Mononuclear cell (primary cell): Measurements from ENCODE around the gene TTC39B. TPM values are rescaled to one million over a fixed set of nuclear protein-coding genes. Genes with fewer than 3 reads are reported as not detected.

Source experiments
- H3K27me3 ChIP-seq: 2 replicates; pipeline ENCODE4 v1.6.0; 2011; ENCODE audit warnings: low read length, control low read depth; ENCODE audit not compliant: insufficient read depth
- H3K4me1 ChIP-seq: 2 replicates; pipeline ENCODE4 v1.5.1; 2011; ENCODE audit warnings: mild to moderate bottlenecking, low read length, control low read depth; ENCODE audit not compliant: insufficient read depth
- H3K4me3 ChIP-seq: 2 replicates; pipeline ENCODE4 v1.5.1; 2011; ENCODE audit warnings: mild to moderate bottlenecking, low read length, moderate library complexity
- H3K9me3 ChIP-seq: 2 replicates; pipeline ENCODE4 v1.5.1; 2011; ENCODE audit warnings: low read depth, mild to moderate bottlenecking, control low read depth, low read length
- total RNA-seq: library from RNA; depleted of rRNA; stranded (reverse); fragments of >200 nt; gene quantifications from one replicate; pipeline ENCODE4 v1.2.3, GENCODE V29; 2012

Gene TTC39B
- total RNA-seq, 1 donor, result 21.0 TPM

- Histone ChIP-seq H3K27me3 (no peaks in the 10 kb centered on the region), H3K9me3 (no peaks in the 10 kb centered on the region), H3K4me3 (no peak overlapping the region), H3K4me1 (no peaks in the 10 kb centered on the region)
Measured at GRCh38 chr9:15287309-15287708, 19.7 kb downstream of the TTC39B start.

- H3K4me3 ChIP-seq, result no peak overlapping the region
- H3K27me3 ChIP-seq, result no peaks in the 10 kb centered on the region
- H3K9me3 ChIP-seq, result no peaks in the 10 kb centered on the region
- H3K4me1 ChIP-seq, result no peaks in the 10 kb centered on the region
Measured at GRCh38 chr9:15286161-15286821, 20.7 kb downstream of the TTC39B start.

GRCh38 chr9:15282567-15283285, 24.3 kb downstream of the TTC39B start:
- H3K4me1 ChIP-seq, result no peaks in the 10 kb centered on the region

GRCh38 chr9:15280647-15281046, 26.4 kb downstream of the TTC39B start:
- Histone ChIP-seq H3K27me3 (no peaks in the 10 kb centered on the region), H3K9me3 (no peaks in the 10 kb centered on the region), H3K4me3 (no peak overlapping the region), H3K4me1 (peaks cover 4% of the 10 kb centered on the region)

More at GRCh38 chr9:15282567-15283285, 24.3 kb downstream of the TTC39B start:
- H3K27me3 ChIP-seq, result no peaks in the 10 kb centered on the region
- H3K9me3 ChIP-seq, result no peaks in the 10 kb centered on the region
- no peak overlapping the region for H3K4me3 ChIP-seq

- no peaks in the 10 kb centered on the region for H3K9me3 ChIP-seq
- peaks cover 4% of the 10 kb centered on the region for H3K4me1 ChIP-seq
- no peak overlapping the region for H3K4me3 ChIP-seq
- no peaks in the 10 kb centered on the region for H3K27me3 ChIP-seq
Measured at GRCh38 chr9:15278839-15279238, 28.2 kb downstream of the TTC39B start.

GRCh38 chr9:15278091-15278687, 28.8 kb downstream of the TTC39B start:
- Histone ChIP-seq H3K9me3 (no peaks in the 10 kb centered on the region), H3K27me3 (no peaks in the 10 kb centered on the region), H3K4me3 (no peak overlapping the region), H3K4me1 (peaks cover 4% of the 10 kb centered on the region)

GRCh38 chr9:15277400-15278090, 29.5 kb downstream of the TTC39B start:
- Histone ChIP-seq H3K4me3 (no peak overlapping the region), H3K27me3 (no peaks in the 10 kb centered on the region), H3K4me1 (peaks cover 4% of the 10 kb centered on the region), H3K9me3 (no peaks in the 10 kb centered on the region)

GRCh38 chr9:15276328-15276938, 30.6 kb downstream of the TTC39B start:
- Histone ChIP-seq H3K4me1 (peaks cover 4% of the 10 kb centered on the region), H3K27me3 (no peaks in the 10 kb centered on the region), H3K4me3 (no peak overlapping the region), H3K9me3 (no peaks in the 10 kb centered on the region)

GRCh38 chr9:15274425-15274824, 32.6 kb downstream of the TTC39B start:
- H3K9me3 ChIP-seq, result no peaks in the 10 kb centered on the region
- peaks cover 4% of the 10 kb centered on the region for H3K4me1 ChIP-seq
- no peaks in the 10 kb centered on the region for H3K27me3 ChIP-seq
- no peak overlapping the region for H3K4me3 ChIP-seq

- Histone ChIP-seq H3K4me1 (peaks cover 4% of the 10 kb centered on the region), H3K4me3 (no peak overlapping the region), H3K9me3 (no peaks in the 10 kb centered on the region), H3K27me3 (no peaks in the 10 kb centered on the region)
Measured at GRCh38 chr9:15272377-15272928, 34.6 kb downstream of the TTC39B start.

GRCh38 chr9:15271403-15271802, 35.6 kb downstream of the TTC39B start:
- no peaks in the 10 kb centered on the region for H3K27me3 ChIP-seq
- peaks cover 4% of the 10 kb centered on the region for H3K4me1 ChIP-seq
- H3K9me3 ChIP-seq, result no peaks in the 10 kb centered on the region
- no peak overlapping the region for H3K4me3 ChIP-seq

GRCh38 chr9:15268782-15269181, 38.2 kb downstream of the TTC39B start:
- no peaks in the 10 kb centered on the region for H3K9me3 ChIP-seq
- no peaks in the 10 kb centered on the region for H3K27me3 ChIP-seq
- H3K4me1 ChIP-seq, result no peaks in the 10 kb centered on the region
- H3K4me3 ChIP-seq, result no peak overlapping the region

- no peaks in the 10 kb centered on the region for H3K27me3 ChIP-seq
- no peak overlapping the region for H3K4me3 ChIP-seq
Measured at GRCh38 chr9:15268317-15268716, 38.7 kb downstream of the TTC39B start.

GRCh38 chr9:15264918-15265317, 42.1 kb downstream of the TTC39B start:
- Histone ChIP-seq H3K9me3 (no peaks in the 10 kb centered on the region), H3K4me1 (no peaks in the 10 kb centered on the region), H3K4me3 (no peak overlapping the region), H3K27me3 (no peaks in the 10 kb centered on the region)

More at GRCh38 chr9:15268317-15268716, 38.7 kb downstream of the TTC39B start:
- Histone ChIP-seq H3K9me3 (no peaks in the 10 kb centered on the region), H3K4me1 (no peaks in the 10 kb centered on the region)
